Lower leg skin (tissue), 3 donors: Measurements from ENCODE around the gene SPON2.

Experiments
- POLR2A ChIP-seq, 2 donors: fragments of 450-650 bp; IDR thresholded peaks; one replicate each; pipeline ENCODE4 v1.6.1; 2016 to 2017; ENCODE audit warnings: antibody characterized with exemption in 2 of 2, mild to moderate bottlenecking in 1 of 2, moderate library complexity in 1 of 2
- TF ChIP-seq, protein P1 (sequence below), 3 donors: fragments of 450-650 bp; IDR thresholded peaks; one replicate each; pipeline ENCODE4 v1.5.1; 2016; ENCODE audit warnings: antibody characterized with exemption in 3 of 3, mild to moderate bottlenecking in 3 of 3, moderate library complexity in 2 of 3

- TF ChIP-seq, protein P1, sequence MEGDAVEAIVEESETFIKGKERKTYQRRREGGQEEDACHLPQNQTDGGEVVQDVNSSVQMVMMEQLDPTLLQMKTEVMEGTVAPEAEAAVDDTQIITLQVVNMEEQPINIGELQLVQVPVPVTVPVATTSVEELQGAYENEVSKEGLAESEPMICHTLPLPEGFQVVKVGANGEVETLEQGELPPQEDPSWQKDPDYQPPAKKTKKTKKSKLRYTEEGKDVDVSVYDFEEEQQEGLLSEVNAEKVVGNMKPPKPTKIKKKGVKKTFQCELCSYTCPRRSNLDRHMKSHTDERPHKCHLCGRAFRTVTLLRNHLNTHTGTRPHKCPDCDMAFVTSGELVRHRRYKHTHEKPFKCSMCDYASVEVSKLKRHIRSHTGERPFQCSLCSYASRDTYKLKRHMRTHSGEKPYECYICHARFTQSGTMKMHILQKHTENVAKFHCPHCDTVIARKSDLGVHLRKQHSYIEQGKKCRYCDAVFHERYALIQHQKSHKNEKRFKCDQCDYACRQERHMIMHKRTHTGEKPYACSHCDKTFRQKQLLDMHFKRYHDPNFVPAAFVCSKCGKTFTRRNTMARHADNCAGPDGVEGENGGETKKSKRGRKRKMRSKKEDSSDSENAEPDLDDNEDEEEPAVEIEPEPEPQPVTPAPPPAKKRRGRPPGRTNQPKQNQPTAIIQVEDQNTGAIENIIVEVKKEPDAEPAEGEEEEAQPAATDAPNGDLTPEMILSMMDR (IDR thresholded peaks at IDR 0.05), result no peak
- TF ChIP-seq POLR2A (IDR thresholded peaks at IDR 0.05), result no peak
Observed at GRCh38 chr4:1196421-1197183, 24.2 kb upstream of the SPON2 start.
